GM19463 (cell line): ENCODE results near the gene NT5DC2.

ENCODE experiments used
- ATAC-seq: cut with Tn5 transposase; IDR thresholded peaks from one replicate; pipeline ENCODE4 v1.9.1; 2021; ENCODE audit warnings: mild to moderate bottlenecking, moderate library complexity; ENCODE audit not compliant: unreplicated experiment

Gene NT5DC2

DNA sequence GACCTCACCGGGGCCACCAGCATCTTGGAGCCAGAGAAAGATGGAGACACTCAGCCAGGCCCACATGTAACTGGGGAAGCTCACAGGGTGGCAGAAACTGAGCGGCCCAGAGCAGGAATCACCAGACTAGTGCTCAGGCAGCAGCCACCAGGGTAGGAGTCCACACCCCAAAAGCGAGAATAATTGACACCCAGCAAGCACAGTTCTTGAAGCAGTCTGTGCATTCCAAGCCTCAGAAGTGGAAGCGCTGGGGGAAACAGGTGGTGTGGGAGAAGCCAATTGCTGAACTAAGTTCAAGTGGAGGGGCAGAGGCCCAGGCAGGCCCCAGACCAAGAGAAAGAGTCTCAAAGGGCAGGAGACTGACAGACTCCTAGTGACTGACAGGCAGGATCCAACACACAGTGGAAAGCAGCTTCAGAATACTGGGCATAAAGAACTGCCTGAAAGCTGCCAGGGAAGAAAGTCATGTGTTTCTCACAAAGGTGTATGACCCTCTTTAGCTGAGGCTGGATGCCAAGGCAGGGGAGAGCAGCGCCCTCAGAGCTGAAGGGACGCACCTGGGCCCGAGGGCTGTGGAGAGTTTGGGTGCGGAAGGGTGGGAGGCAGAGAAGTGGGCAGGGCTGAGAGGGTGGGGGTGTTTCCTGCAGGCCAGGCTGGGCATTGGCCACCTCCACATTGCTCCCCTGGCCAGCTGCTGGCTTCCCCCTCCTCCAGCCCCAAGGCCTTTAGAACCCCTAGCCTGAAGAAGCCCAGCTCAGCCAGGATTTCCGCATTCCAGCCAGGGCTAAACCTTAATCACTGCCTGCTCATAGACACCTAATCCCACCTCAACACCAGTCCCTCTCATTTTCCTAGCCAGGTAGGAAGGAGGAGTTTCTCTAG, 7.7 kb downstream of the NT5DC2 start:
- no peak for ATAC-seq

DNA sequence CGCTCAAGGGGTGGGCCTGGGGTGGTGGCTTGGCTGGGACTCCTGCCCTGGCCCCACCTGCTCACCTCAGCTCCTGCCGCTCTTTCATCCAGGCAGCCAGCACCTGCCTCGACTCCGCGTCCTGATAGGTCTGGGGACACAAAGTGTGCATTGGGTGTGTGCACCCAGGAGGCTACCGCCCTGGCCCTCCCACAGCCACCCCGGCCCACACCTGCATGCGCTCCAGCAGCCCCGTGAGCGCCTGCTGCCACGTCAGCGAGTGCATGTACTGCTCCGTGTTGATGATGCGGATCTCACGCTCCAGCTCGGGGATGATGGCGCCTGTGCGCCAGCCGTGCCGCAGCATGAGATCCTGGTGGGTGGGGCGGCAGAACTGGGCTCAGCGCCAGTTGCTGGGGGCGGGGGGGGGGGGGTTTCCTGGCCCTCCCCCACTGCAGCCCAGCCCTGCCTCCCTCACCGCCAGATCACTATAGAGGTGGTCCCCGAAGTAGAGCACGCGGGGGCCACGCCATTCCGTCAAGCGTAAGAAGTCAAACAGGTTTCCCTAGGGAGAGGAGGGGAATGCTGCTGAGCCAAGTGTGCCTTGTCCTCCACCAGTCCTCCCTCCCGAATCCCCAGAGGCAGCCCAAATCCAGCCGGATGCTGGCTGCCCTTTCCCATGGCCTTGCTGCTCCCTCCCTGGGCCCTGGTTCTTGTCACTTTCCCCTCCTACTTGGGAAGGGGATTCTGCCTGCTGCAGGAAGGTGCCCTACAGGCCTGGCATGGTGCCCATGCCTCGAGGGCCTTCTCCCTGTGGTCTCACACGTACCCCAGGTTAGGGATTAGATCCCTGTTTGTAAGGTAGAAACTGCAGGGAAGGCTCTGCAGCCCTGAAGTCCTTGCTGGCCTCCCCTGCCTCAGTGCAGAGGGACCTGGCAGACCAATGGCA, 8.6 kb downstream of the NT5DC2 start:
- no peak for ATAC-seq

DNA sequence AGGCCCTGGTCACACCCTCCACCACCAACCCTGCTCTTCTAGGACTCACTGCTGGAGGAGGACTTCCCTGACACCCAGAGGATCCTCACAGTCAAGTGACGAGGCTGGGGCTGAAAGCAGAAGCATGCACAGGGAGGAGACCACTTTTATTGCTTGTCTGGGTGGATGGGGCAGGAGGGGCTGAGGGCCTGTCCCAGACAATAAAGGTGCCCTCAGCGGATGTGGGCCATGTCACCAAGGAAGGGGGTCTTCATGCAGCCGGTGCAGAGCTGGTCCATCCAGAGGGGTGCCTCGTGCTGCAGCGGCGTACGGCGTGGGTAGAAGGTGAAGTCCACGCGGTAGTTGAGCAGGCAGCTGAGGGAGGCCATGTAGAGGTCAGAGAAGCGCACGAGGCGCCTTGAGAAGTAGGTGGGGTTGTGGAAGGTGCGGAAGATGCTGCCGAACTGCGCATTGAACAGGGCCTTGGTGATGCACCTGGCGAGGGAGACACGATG, 9.4 kb downstream of the NT5DC2 start:
- no peak for ATAC-seq

DNA sequence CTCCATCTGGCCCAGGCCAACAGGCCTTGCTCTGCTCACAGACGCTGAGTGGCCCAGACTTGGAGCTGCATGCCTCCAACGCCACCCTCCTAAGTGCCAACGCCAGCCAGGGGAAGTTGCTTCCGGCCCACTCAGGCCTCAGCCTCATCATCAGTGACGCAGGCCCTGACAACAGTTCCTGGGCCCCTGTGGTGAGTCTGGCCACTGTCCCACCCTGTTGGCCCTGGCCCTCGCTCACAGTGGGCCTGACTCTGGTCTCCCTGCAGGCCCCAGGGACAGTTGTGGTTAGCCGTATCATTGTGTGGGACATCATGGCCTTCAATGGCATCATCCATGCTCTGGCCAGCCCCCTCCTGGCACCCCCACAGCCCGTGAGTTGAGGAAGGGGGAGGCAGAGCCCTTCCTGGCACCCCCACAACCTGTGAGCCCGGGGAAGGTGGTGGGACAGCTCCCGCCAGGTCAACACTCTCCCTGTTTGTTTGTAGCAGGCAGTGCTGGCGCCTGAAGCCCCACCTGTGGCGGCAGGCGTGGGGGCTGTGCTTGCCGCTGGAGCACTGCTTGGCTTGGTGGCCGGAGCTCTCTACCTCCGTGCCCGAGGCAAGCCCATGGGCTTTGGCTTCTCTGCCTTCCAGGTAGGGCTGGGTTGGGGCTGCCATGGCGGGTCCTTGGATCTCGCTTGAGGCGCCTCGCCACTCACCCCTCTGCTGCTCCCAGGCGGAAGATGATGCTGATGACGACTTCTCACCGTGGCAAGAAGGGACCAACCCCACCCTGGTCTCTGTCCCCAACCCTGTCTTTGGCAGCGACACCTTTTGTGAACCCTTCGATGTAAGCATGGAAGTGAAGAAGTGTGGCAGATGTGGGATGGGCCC, 10.0 kb downstream of the NT5DC2 start:
- no peak for ATAC-seq

DNA sequence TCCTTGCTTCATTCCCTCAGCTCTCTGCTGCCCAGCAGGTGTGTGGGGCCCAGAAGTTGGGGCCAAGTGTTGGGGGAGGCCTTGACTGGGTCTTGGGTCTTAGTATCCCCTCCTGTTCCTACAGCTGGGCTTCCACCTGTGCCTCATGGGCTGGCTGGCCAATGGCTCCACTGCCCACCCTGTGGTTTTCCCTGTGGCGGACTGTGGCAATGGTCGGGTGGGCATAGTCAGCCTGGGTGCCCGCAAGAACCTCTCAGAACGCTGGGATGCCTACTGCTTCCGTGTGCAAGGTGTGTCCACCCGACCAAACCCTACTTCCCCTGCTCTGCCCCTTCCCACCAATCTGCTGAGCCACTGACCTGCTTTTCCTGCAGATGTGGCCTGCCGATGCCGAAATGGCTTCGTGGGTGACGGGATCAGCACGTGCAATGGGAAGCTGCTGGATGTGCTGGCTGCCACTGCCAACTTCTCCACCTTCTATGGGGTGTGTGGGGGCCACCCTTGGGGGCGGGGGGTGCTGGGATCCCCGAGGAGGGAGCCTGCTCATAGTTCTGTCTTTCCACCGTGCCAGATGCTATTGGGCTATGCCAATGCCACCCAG, 10.9 kb downstream of the NT5DC2 start:
- ATAC-seq = no peak

DNA sequence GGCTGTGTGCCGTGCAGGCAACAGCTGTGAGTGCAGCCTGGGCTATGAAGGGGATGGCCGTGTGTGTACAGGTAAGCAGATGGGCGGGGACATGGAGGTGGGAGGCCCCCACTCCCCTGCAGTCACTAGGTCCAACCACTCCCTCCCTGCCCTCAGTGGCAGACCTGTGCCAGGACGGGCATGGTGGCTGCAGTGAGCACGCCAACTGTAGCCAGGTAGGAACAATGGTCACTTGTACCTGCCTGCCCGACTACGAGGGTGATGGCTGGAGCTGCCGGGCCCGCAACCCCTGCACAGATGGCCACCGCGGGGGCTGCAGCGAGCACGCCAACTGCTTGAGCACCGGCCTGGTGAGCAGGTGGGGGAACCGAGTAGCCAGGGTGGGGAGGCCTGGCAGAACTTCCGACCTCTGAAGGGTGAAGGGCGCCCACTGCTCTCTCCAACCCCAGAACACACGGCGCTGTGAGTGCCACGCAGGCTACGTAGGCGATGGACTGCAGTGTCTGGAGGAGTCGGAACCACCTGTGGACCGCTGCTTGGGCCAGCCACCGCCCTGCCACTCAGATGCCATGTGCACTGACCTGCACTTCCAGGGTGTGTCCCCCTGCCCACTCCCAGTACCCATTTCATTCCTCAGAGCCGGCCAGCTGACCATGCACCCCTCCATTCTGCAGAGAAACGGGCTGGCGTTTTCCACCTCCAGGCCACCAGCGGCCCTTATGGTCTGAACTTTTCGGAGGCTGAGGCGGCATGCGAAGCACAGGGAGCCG, 11.6 kb downstream of the NT5DC2 start:
- no peak for ATAC-seq

DNA sequence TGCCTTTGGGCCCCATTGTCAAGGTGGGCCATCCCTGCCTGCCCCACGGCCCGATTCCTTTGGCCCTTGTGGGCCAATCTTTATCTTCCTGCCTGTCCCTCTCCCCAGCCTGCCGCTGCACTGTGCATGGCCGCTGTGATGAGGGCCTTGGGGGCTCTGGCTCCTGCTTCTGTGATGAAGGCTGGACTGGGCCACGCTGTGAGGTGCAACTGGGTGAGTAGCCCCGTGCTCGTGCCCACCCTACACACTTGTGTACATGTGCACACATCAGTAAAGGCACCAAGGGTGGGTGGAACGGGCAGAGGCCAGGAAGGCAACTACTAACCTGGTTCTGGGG, 12.2 kb downstream of the NT5DC2 start:
- no peak for ATAC-seq

DNA sequence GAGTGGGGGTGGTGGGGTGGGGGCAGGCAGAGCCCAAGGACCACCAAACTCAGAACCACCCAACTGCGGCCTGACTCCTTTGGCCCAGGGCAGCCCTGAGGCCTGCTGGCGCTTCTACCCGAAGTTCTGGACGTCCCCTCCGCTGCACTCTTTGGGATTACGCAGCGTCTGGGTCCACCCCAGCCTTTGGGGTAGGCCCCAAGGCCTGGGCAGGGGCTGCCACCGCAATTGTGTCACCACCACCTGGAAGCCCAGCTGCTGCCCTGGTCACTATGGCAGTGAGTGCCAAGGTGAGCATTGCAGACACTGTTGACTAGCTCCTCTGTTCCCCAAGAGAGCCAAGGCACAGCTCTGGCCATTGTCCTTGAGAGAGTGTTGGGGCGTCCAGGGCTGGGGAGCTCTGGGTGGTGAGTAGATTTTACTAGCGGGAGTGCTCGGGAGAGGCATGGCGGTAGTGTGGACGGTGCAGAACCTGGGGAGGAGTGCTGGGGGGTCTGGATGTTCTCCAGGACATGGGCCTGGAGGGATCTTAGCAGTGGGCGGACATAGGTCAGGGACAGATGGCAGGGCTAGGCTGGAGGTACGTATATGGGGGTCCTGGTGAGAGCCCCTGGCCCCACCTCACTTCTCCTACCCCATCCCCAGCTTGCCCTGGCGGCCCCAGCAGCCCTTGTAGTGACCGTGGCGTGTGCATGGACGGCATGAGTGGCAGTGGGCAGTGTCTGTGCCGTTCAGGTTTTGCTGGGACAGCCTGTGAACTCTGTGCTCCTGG, 12.8 kb downstream of the NT5DC2 start:
- no peak for ATAC-seq

DNA sequence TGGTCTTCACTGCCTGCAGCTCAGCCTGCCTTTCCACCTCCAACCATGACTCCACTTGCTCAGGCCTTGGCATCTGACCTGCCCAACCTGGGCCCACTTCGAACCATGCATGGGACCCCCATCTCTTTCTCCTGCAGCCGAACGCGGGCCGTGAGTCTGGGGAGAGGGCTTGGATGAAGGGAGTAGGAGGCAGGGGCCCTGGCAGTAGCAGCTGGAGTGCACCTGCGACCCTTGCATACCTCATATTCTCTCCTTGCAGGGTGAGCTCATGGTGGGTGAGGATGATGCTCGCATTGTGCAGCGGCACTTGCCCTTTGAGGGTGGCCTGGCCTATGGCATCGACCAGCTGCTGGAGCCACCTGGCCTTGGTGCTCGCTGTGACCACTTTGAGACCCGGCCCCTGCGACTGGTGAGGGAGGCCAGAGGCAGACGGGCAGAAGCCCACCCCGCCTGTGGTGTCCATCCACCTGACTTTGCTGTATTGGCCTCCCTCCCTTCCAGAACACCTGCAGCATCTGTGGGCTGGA, 13.5 kb downstream of the NT5DC2 start:
- no peak for ATAC-seq

DNA sequence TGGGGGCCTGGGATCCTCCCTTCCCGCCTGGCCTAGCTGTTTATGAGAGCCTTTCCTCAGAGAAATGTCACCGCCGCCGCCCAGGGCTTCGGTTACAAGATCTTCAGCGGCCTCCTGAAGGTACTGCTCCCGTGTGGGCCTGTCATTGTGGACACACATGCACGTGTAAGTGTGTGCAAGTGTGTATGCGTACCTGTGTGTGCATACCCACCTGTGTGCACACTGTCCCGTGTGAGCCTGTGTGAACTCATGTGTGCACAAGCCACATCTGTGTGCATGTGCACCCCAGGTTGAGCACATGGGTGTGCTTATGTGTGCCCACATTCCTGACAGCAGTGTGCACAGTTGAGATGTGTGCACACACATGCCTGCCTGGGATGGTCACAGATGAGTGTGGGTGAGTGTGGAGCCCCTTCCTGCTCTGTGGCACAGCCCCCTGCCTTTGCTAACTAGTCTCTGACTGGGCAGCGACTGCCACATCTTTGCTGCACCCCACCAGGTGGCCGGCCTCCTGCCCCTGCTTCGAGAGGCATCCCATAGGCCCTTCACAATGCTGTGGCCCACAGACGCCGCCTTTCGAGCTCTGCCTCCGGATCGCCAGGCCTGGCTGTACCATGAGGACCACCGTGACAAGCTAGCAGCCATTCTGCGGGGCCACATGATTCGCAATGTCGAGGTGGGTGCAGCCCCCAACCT, 14.1 kb downstream of the NT5DC2 start:
- no peak for ATAC-seq

DNA sequence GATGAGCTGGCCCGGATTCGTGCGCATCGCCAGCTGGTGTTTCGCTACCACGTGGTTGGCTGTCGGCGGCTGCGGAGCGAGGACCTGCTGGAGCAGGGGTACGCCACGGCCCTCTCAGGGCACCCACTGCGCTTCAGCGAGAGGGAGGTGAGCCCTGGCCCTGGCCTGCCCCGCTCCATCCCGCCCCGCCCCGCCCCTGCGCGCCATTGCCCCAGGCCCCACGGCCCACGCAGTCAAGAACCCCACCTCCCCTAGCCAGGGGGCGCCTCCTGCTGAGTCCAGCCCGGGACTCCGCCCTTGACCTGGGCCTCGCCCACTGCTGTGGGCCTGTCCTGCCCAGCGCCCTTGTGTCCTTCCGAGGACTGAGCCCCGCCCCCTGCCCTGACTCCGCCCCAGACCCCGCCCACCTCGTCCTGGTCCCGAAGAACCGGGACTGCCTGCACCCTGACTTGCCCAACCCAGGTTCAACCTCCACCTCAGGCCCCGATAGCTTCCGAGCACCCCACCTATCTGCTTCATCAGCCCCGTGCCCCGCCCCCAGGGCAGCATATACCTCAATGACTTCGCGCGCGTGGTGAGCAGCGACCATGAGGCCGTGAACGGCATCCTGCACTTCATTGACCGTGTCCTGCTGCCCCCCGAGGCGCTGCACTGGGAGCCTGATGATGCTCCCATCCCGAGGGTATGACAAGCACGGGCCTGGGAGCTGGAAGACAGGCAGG, 14.8 kb downstream of the NT5DC2 start:
- ATAC-seq = no peak

DNA sequence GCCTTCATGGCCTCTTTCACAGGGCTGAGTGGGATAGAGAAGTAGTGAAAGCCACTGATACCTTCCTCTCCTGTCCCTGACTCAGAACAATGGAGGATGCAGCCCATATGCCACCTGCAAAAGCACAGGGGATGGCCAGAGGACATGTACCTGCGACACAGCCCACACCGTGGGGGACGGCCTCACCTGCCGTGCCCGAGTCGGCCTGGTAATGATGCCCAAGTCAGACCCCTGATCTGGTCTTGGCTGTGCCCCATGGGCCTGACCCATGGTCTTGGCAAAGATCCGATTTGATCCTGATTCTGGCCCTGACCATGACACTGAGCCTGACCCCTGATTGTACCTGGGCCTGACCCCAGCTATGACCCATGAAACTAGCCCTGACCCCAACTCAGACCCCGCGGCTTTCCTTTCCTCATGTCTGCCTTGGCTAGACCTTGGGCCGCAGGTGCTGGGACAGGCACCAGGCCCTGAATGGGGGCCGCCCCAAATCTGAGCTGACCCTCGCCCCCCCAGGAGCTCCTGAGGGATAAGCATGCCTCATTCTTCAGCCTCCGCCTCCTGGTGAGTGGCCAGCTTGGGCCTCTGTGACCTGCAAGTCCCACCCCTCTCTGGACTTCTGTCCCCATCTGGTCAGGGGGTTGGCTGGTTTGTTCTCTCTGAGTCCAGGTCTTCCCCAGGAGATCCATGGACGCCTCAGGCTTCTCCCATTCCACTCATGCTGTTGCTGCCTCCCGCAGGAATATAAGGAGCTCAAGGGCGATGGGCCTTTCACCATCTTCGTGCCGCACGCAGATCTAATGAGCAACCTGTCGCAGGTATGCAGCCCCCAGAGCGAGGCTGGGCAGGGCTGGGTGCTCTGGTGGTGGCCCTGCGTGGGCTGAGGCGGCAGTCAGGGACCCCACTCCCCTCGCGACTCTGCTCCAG, 15.6 kb downstream of the NT5DC2 start:
- ATAC-seq = no peak

DNA sequence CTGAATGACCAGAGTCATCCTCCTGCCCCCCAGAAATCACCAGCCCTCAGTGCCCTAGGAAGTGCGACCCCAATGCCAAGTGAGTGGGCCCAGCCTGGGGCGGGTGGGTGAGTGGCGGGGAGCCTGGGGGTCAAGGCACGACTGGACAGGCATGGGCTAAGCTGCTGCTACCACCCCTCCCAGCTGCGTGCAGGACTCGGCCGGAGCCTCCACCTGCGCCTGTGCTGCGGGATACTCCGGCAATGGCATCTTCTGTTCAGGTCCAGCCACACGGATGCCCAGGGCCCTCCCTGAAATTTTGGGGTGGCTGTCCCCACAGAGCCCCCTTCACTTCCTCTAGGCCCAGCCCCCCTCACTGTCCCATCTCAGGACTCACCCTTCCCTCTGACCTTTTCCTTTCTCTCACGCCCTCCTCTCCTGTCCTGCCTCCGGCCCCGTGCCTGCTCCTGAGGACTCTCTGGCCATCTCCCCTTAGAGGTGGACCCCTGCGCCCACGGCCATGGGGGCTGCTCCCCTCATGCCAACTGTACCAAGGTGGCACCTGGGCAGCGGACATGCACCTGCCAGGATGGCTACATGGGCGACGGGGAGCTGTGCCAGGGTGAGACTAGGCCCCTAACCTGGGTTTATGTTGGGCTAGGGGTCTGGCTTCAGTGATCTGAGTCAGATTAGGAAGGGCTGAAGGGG, 17.0 kb downstream of the NT5DC2 start:
- no peak for ATAC-seq

DNA sequence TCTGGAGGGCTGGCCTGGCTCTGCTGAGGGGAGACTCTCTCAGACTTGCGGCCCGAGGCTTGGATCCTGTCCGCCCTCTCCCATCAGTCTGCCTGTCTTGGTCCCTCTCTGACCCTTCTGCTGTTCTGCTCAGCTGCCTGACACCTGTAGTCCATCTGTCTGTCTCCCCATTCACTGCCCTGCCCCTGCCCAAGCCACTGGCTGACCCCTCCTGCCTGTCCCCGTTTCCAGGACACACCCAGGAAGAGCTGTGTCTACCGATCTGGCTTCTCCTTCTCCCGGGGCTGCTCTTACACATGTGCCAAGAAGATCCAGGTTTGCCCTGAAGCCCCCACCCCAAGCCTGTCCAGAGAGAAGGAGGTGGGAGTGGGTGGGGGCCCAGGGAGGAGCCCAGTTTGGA, 18.5 kb downstream of the NT5DC2 start:
- no peak for ATAC-seq

DNA sequence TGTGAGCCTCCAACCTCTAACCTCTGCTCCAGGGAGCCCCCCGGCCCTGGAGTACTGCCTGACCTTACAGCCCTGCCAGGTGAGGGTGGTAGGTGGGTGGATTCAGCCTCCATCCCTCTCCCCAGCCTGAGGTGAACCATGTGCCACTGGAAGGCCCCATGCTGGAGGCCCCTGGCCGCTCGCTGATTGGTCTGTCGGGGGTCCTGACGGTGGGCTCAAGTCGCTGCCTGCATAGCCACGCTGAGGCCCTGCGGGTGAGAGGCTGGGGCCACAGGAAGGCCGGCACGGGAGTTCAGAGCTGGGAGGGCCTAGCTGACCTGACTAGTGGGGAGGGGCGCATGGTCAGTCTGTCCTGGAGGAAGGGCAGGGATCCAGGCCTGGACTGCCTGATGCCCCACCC, 19.1 kb downstream of the NT5DC2 start:
- no peak for ATAC-seq

DNA sequence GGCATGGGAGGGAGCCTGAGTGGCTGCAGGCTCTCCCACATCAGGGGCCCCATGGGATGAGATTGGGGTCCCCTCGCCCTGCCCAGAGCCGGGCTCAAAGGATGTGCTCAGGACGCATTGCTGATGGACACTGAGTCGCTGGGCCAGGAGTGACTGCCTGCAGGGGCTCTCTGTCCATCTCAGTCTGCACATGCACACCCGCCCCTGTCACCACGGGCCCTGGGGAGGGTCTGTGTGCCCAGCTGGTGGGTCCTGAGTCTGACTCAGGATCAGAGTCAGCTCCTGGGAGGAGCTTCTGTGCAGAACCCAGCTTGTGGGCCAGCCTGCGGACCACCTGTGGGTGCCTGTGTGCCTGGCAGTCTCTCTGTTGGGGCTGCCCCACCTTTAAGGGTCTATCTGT, 20.4 kb downstream of the NT5DC2 start:
- ATAC-seq = no peak
